Mesendoderm (in vitro differentiated cells): ENCODE measurements around the gene UCN3.
"Not testable (repeated sequence)": the region's sequence is repeated elsewhere in the genome, so short reads cannot be mapped to it uniquely, and the experiment has no call there.

Experiments used
- DNase-seq: peaks from one replicate; pipeline ENCODE4 v3.0.0; 2013
- H2AK5ac ChIP-seq: 2 replicates; pipeline ENCODE4 v1.6.1; 2013; ENCODE audit warnings: low read length, inconsistent platforms
- H2BK120ac ChIP-seq: 2 replicates; pipeline ENCODE4 v1.6.1; 2013; ENCODE audit warnings: low read depth, mild to moderate bottlenecking, low read length, moderate library complexity, mixed read lengths
- H2BK15ac ChIP-seq: replicated peaks from 2 replicates; pipeline ENCODE4 v1.6.1; 2013; ENCODE audit warnings: low read depth, mild to moderate bottlenecking, moderate library complexity
- H2BK5ac ChIP-seq: 2 replicates; pipeline ENCODE4 v1.6.1; 2013; ENCODE audit warnings: low read length, inconsistent platforms
- H3K18ac ChIP-seq: 2 replicates; pipeline ENCODE4 v1.6.1; 2013; ENCODE audit warnings: mild to moderate bottlenecking, low read length, mixed read lengths
- H3K23ac ChIP-seq: one replicate; pipeline ENCODE4 v1.6.1; 2013; ENCODE audit warnings: low read length
- H3K27ac ChIP-seq: 2 replicates; pipeline ENCODE4 v1.5.1; 2013; ENCODE audit warnings: low read depth, mild to moderate bottlenecking, inconsistent platforms, low read length, moderate library complexity
- H3K27me3 ChIP-seq: 2 replicates; pipeline ENCODE4 v1.6.1; 2013; ENCODE audit warnings: low read length, control low read depth, mild to moderate bottlenecking, inconsistent platforms; ENCODE audit not compliant: insufficient read depth, poor library complexity
- H3K36me3 ChIP-seq: 2 replicates; pipeline ENCODE4 v1.6.1; 2013; ENCODE audit warnings: low read length, inconsistent platforms; ENCODE audit not compliant: control insufficient read depth, insufficient read depth
- H3K4ac ChIP-seq: one replicate; pipeline ENCODE4 v1.6.1; 2013; ENCODE audit warnings: low read depth, mild to moderate bottlenecking, low read length, moderate library complexity
- H3K4me1 ChIP-seq: 2 replicates; pipeline ENCODE4 v1.6.1; 2013; ENCODE audit warnings: low read depth, low read length, inconsistent platforms; ENCODE audit not compliant: control insufficient read depth
- H3K4me2 ChIP-seq: 2 replicates; pipeline ENCODE4 v1.6.1; 2013; ENCODE audit warnings: low read length
- H3K4me3 ChIP-seq: 2 replicates; pipeline ENCODE4 v1.5.1; 2013; ENCODE audit warnings: mild to moderate bottlenecking, low read length
- H3K56ac ChIP-seq: one replicate; pipeline ENCODE4 v1.6.1; 2013; ENCODE audit warnings: low read length
- H3K79me1 ChIP-seq: 2 replicates; pipeline ENCODE4 v1.6.1; 2013; ENCODE audit warnings: low read length, inconsistent platforms
- H3K79me2 ChIP-seq: 2 replicates; pipeline ENCODE4 v1.6.1; 2013; ENCODE audit warnings: mild to moderate bottlenecking, low read length; ENCODE audit not compliant: control insufficient read depth, insufficient read depth
- H3K9ac ChIP-seq: 2 replicates; pipeline ENCODE4 v1.6.1; 2013; ENCODE audit warnings: low read length, inconsistent platforms
- H4K5ac ChIP-seq: one replicate; pipeline ENCODE4 v1.6.1; 2013; ENCODE audit warnings: low read length
- H4K8ac ChIP-seq: one replicate; pipeline ENCODE4 v1.6.1; 2013; ENCODE audit warnings: low read depth, mild to moderate bottlenecking, control low read depth, low read length, moderate library complexity
- WGBS: extraction: QIAGEN DNeasy Blood & Tissue Kit; methylation state at CpG from one replicate; pipeline ENCODE4 v1.1.7; 2013; ENCODE audit warnings: low lambda C conversion rate, missing lambda C conversion rate; ENCODE audit not compliant: insufficient coverage; ENCODE audit errors: extremely low coverage; 5-methylcytosine and 5-hydroxymethylcytosine counted together

Gene UCN3

DNA sequence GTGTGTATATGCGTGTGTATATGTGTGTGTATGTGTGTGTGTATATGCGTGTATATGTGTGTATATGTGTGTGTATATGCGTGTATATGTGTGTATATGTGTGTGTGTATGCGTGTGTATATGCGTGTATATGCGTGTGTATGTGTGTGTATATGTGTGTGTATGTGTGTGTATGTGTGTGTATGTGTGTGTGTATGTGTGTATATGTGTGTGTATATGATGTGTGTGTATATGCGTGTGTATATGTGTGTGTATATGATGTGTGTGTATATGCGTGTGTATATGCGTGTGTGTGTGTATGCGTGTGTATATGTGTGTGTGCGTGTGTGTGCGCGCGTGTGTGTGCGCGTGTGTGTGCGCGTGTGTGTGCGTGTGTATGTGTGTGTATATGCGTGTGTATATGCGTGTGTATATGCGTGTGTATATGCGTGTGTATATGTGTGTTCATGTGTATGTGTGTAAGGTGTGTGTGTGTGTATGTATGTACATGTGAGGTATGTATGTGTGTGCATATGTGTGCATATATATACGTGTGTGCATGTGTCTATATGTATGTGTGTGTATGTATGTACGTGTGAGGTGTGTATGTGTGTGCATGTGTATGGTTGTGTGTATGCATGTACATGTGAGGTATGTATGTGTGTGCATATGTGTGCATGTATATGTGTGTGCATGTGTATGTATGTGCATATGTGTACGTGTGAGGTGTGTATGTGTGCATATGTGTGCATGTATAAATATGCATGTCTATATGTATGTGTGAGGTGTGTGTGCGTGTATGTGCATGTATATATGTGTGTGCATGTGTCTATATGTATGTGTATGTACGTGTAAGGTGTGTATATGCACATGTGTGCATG, 6.0 kb downstream of the UCN3 start:
- WGBS: over 99% methylated on average over 16 of the region's 28 CpGs
- Histone ChIP-seq H2AK5ac (no peak overlapping the region), H3K23ac (no peak overlapping the region), H3K4me3 (no peak overlapping the region), H3K4me1 (no peaks in the 10 kb centered on the region), H2BK5ac (no peak overlapping the region), H3K9ac (no peak overlapping the region), H3K36me3 (no peaks in the 10 kb centered on the region), H2BK15ac (no peak overlapping the region), H3K56ac (no peak overlapping the region), H2BK120ac (no peak overlapping the region), H4K5ac (no peak overlapping the region), H4K8ac (no peak overlapping the region), H3K18ac (no peak overlapping the region), H3K4me2 (no peak overlapping the region), H3K79me2 (no peaks in the 10 kb centered on the region), H3K4ac (no peak overlapping the region), H3K79me1 (no peaks in the 10 kb centered on the region), H3K27ac (no peak overlapping the region), H3K27me3 (no peaks in the 10 kb centered on the region)
- no peak for DNase-seq

DNA sequence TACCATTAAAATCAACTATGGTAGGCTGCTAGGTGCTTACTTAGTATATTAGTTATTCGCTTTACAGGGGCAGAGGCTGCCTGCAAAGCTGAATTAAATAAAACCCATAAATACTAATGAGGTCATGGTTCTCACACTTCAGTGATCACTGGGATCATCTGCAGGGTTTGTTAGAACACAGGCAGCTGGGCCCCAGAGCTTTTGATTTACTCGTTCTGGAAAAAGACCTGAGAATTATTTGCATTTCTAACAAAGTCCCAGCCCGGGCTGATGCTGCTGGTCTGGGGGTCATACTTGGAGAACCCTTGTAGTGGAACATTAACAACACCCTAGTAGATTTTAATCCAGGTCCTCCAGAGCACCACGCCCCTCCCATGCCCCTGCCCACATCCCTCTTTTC, 8.5 kb downstream of the UCN3 start:
- H3K4me3 ChIP-seq: no peak overlapping the region
- H2AK5ac ChIP-seq: no peak overlapping the region
- H3K4ac ChIP-seq: no peak overlapping the region
- H3K9ac ChIP-seq: no peak overlapping the region
- H3K27me3 ChIP-seq: no peaks in the 10 kb centered on the region
- H3K79me2 ChIP-seq: no peaks in the 10 kb centered on the region
- no peak overlapping the region for H3K56ac ChIP-seq
- H2BK15ac ChIP-seq: no peak overlapping the region
- H3K79me1 ChIP-seq: no peaks in the 10 kb centered on the region
- H4K5ac ChIP-seq: no peak overlapping the region
- no peaks in the 10 kb centered on the region for H3K36me3 ChIP-seq
- no peak overlapping the region for H3K23ac ChIP-seq
- H3K27ac ChIP-seq: no peak overlapping the region
- no peak overlapping the region for H4K8ac ChIP-seq
- no peak overlapping the region for H2BK5ac ChIP-seq
- no peak overlapping the region for H3K18ac ChIP-seq
- DNase-seq: no peak
- no peak overlapping the region for H3K4me2 ChIP-seq
- no CpG with 5 or more reads among the region's 4 CpGs for WGBS
- H3K4me1 ChIP-seq: no peaks in the 10 kb centered on the region
- no peak overlapping the region for H2BK120ac ChIP-seq

- Histone ChIP-seq H2BK5ac (no peak overlapping the region), H4K5ac (no peak overlapping the region), H2BK120ac (no peak overlapping the region), H3K4ac (no peak overlapping the region), H3K18ac (no peak overlapping the region), H3K23ac (no peak overlapping the region), H3K4me1 (no peaks in the 10 kb centered on the region), H3K9ac (no peak overlapping the region), H3K27ac (no peak overlapping the region), H3K79me1 (no peaks in the 10 kb centered on the region), H3K4me3 (no peak overlapping the region), H2AK5ac (no peak overlapping the region), H3K56ac (no peak overlapping the region), H3K27me3 (no peaks in the 10 kb centered on the region), H2BK15ac (no peak overlapping the region), H3K36me3 (no peaks in the 10 kb centered on the region), H3K4me2 (no peak overlapping the region), H4K8ac (no peak overlapping the region), H3K79me2 (no peaks in the 10 kb centered on the region)
- no CpG with 5 or more reads among the region's 22 CpGs for WGBS
- no peak for DNase-seq
These were observed 9.3 kb downstream of the UCN3 start for GRCh38 chr10:5373891-5374611.

GRCh38 chr10:5376450-5376849, 11.7 kb downstream of the UCN3 start:
- H3K4me1 ChIP-seq: no peaks in the 10 kb centered on the region
- no peaks in the 10 kb centered on the region for H3K79me2 ChIP-seq
- H3K27me3 ChIP-seq: no peaks in the 10 kb centered on the region
- no peaks in the 10 kb centered on the region for H3K36me3 ChIP-seq
- DNase-seq: no peak
- WGBS: no CpG with 5 or more reads among the region's 4 CpGs
- H3K4me2 ChIP-seq: no peak overlapping the region
- H3K4ac ChIP-seq: no peak overlapping the region
- no peak overlapping the region for H2BK5ac ChIP-seq
- H3K56ac ChIP-seq: no peak overlapping the region
- H3K18ac ChIP-seq: no peak overlapping the region
- no peak overlapping the region for H3K4me3 ChIP-seq
- no peak overlapping the region for H2BK120ac ChIP-seq
- H2BK15ac ChIP-seq: no peak overlapping the region
- H4K5ac ChIP-seq: no peak overlapping the region
- H2AK5ac ChIP-seq: no peak overlapping the region
- no peak overlapping the region for H3K9ac ChIP-seq
- H4K8ac ChIP-seq: no peak overlapping the region
- H3K27ac ChIP-seq: no peak overlapping the region
- no peak overlapping the region for H3K23ac ChIP-seq
- H3K79me1 ChIP-seq: no peaks in the 10 kb centered on the region

- H3K36me3 ChIP-seq, H2BK5ac ChIP-seq, H3K27me3 ChIP-seq, H3K23ac ChIP-seq, H4K8ac ChIP-seq, H2BK120ac ChIP-seq, H3K18ac ChIP-seq, H2AK5ac ChIP-seq, H3K4ac ChIP-seq, H3K27ac ChIP-seq, H3K56ac ChIP-seq, H3K79me2 ChIP-seq, H3K4me3 ChIP-seq, DNase-seq, H3K4me2 ChIP-seq, H2BK15ac ChIP-seq, H3K4me1 ChIP-seq, H4K5ac ChIP-seq, H3K79me1 ChIP-seq, H3K9ac ChIP-seq: not testable (repeated sequence)
- WGBS: no CpG with 5 or more reads among the region's 5 CpGs
These were observed 14.4 kb downstream of the UCN3 start for GRCh38 chr10:5379202-5379601.
